MG63 (cell line): ENCODE data around the gene ROM1. TPM values are rescaled to one million over a fixed set of nuclear protein-coding genes. Genes with fewer than 3 reads are reported as not detected.
"Not testable (repeated sequence)": the region's sequence is repeated elsewhere in the genome, so short reads cannot be mapped to it uniquely, and the experiment has no call there.

Experiments used
- DNase-seq: peaks from one replicate; pipeline ENCODE4 v3.0.0-alpha.2; 2020
- H3K27me3 ChIP-seq: fragments of 250-450 bp; sonication (Bioruptor Pico); 2 replicates; pipeline ENCODE4 v1.5.1; 2020; ENCODE audit warnings: mild to moderate bottlenecking, moderate library complexity
- H3K36me3 ChIP-seq: fragments of 250-450 bp; sonication (Bioruptor Pico); 2 replicates; pipeline ENCODE4 v1.5.1; 2020; ENCODE audit warnings: mild to moderate bottlenecking, moderate library complexity
- H3K4me3 ChIP-seq: fragments of 250-450 bp; sonication (Bioruptor Pico); 2 replicates; pipeline ENCODE4 v1.5.1; 2020; ENCODE audit warnings: mild to moderate bottlenecking, moderate library complexity
- H3K9me3 ChIP-seq: fragments of 250-450 bp; sonication (Bioruptor Pico); 2 replicates; pipeline ENCODE4 v1.5.1; 2020; ENCODE audit warnings: mild to moderate bottlenecking, moderate library complexity
- total RNA-seq: library from RNA; depleted of rRNA; stranded (reverse); fragments of >200 nt; shearing (Covaris generic); gene quantifications from 2 replicates; pipeline ENCODE4 v1.2.3, GENCODE V29; 2014; ENCODE audit warnings: low replicate concordance; rRNA removed

The ROM1 gene
- 2.5 and 8.5 TPM in 2 replicates for total RNA-seq

DNA sequence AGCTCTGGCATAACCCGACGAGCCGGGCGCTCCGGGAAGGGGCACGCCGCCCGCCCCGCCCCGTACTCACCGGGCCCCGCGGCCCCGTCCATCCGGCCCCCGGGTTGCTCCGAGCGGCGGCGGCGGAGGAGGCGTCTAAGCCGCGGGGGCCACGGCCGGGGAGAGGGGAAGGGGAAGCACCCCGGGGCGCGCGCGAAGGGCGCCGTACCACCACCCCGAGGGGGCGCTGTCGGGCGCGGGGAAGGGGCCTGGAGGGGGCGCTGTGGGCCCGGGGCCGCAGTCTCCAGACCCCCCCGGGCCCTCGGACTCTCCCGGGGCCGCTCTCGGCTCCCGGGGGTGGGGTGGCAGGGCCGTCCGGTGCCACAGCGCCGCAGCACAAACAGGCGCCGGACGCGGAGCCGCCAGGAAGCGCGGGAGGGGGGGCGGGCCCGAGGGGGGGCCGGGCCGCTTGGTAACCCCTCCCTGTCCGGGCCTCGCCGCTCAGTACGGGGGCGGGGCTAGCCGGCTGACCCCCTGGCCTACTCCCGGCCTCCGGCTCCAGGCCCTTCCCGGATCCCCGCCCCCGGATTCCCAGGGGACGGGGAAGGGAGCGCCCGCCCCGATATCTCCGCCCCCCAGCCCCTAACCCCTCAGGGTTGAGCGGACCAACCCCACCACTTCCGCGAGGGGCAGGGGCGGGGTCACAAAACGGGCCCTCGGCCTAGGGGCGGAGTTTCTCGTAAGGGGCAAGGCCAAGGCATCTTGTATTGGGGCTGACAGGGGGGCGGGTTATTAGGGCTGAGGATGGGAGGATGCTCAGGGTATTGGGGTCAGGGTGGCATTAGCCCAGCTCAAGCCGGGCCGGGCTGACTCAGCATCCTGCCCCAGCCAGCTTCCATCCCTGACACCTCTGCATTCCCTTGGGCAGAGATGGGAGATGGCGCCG, at the start of gene ROM1, which contains the start of gene EML3:
ROM1 (plus strand) TSS at position 892 of the 925 bp plus-strand sequence; CDS start at position 917, 25 bp downstream.
EML3 (minus strand) TSS at position 410 of the 925 bp plus-strand sequence; CDS start at position 92, 318 bp downstream.
- DNase-seq, result peak; percentile 96
- peaks cover 38% of the 10 kb centered on the region for H3K36me3 ChIP-seq
- H3K27me3 ChIP-seq, result no peaks in the 10 kb centered on the region

DNA sequence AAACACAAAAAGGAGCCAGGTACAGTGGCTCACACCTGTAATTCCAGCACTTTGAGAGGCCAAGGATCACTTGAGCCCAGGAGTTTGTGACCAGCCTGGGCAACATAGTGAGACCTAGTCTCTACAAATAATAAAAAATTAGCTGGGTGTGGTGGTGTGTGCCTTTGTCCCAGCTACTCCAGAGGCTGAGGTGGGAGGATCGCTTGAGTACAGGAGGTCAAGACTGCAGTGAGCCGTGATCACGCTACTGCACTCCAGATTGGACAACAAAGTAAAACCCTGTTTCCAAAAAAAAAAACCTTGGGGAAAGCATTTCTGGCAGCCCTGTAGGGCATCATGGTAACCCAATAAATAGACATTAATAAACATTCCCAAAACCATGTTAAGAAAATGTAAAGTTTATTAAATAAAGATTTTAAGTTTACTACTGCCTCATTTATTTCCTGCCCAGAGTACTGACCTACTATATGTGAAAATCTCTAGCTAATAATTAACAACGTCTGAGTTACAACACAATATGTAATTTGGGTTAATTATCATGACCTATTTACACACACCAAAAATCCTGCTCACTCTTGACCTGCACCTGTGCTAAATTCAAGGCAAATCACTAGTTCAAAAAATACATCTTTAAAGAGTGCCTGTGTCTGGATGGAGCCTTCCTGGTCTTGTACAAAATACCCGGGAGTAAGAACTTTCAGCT, 47.8 kb upstream of the ROM1 start:
- H3K27me3 ChIP-seq, result no peaks in the 10 kb centered on the region
- no peaks in the 10 kb centered on the region for H3K9me3 ChIP-seq
- H3K36me3 ChIP-seq, result peaks cover 88% of the 10 kb centered on the region

More for the DNA sequence above, at the start of gene ROM1, which contains the start of gene EML3:
- no peaks in the 10 kb centered on the region for H3K9me3 ChIP-seq
- H3K4me3 ChIP-seq, result peak within 1 kb of the TSS; percentile 77

DNA sequence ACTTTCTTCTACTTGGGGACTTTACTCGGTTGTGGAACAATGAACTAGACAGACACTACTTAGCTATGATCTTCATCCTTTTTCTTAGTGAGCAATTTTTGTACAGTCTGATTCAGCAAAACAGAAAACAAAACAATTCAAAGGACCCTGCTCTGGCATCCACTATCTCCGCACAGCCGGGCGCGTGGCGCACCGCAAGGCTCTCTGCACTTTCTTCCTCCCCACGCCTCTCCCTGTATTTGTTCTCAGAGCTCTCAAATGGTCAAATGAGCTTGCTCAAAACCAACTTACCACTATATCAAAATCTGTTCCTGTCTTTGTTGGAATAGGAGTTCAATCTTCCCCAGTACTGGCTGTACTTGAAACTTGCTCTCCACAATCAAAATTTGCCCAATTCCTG, 46.8 kb upstream of the ROM1 start:
- DNase-seq, result no peak
- Histone ChIP-seq H3K27me3 (no peaks in the 10 kb centered on the region), H3K36me3 (peaks cover 90% of the 10 kb centered on the region), H3K9me3 (no peaks in the 10 kb centered on the region), H3K4me3 (no peak overlapping the region)

More for the DNA sequence above, 47.8 kb upstream of the ROM1 start:
- DNase-seq, result no peak
- H3K4me3 ChIP-seq, result no peak overlapping the region

- Histone ChIP-seq H3K9me3 (no peaks in the 10 kb centered on the region), H3K36me3 (peaks cover 95% of the 10 kb centered on the region), H3K4me3 (no peak overlapping the region), H3K27me3 (no peaks in the 10 kb centered on the region)
- no peak for DNase-seq
Observed at GRCh38 chr11:62567018-62567633, 45.9 kb upstream of the ROM1 start.

DNA sequence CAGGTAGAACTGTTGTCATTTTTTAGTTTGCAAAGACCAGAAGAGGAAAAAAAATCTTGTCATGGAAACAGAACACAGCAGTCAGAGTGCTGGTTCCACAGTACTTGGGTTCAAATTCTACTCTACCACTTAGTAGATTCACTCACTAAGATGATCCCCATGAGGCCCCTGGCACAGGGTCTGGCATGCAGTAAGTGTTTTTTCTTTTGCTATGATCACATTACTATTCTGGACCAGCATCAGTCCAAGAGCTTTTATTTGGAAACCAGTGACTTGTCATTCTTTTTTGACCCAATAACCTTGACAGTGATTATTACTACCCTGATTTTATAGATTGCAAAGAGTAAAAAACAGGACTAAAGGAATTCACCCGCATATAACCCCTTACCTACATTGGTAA, 43.4 kb upstream of the ROM1 start:
- Histone ChIP-seq H3K9me3 (no peaks in the 10 kb centered on the region), H3K4me3 (no peak overlapping the region), H3K27me3 (no peaks in the 10 kb centered on the region), H3K36me3 (peaks cover 93% of the 10 kb centered on the region)
- DNase-seq, result no peak

- Histone ChIP-seq H3K36me3 (peaks cover 94% of the 10 kb centered on the region), H3K4me3 (peak overlapping the region; percentile 82; the same call in 1 of the 2 replicates)
- H3K9me3 ChIP-seq, H3K27me3 ChIP-seq, DNase-seq: not testable (repeated sequence)
Observed at GRCh38 chr11:62570903-62571302, 42.2 kb upstream of the ROM1 start.

DNA sequence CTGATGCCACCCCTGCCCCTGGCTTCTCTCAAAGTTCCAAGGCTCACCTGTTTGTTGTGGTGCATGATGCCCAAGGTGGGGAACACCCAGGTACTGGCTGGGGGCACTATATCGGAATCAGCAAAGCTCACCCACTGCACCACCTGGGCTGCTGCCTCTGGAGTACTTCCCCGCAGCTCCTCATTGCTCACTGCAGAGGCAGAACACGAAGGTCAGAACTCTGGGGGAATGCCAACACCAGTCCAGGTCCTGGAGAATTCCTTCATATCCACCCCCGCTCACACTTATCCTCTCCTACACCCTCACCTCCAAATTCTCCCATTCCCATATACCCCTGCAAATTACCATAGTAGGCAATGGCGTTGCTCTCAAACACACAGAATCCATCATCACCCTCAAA, 41.6 kb upstream of the ROM1 start:
- H3K9me3 ChIP-seq, H3K27me3 ChIP-seq, DNase-seq: not testable (repeated sequence)
- peak overlapping the region; percentile 82 for H3K4me3 ChIP-seq
- H3K36me3 ChIP-seq, result peaks cover 94% of the 10 kb centered on the region

GRCh38 chr11:62572431-62572830, 40.6 kb upstream of the ROM1 start:
- Histone ChIP-seq H3K27me3 (no peaks in the 10 kb centered on the region), H3K9me3 (no peaks in the 10 kb centered on the region), H3K36me3 (peaks cover 89% of the 10 kb centered on the region), H3K4me3 (peak overlapping the region; percentile 82)
- DNase-seq, result no peak

DNA sequence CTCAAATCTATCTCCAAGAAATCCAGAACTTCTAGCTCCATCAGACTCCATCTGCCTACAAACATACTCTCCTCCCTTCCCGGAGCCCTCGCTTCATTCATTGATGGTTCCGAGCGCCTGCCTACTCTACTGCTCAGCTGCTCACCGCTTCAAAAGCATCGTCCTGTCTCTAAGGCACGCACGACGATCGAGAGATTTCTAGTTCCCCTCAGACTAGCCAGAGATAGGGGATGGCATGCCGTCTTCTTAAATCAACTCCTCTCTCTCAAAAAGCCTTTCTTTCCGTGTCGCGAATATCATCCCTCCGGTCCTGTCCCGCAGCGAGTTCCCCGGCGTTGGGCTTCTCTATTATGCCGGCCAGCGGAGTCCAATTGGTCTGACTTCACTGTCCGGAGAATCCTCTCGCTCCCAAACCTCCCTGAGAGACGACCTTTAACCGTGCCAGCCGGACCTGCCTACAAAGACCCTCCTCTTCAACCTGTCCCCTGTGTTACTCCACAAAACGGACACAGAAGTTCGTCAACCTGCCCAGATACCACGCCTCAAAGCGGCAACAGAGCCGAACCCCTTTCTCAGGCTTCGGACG, 40.0 kb upstream of the ROM1 start:
- Histone ChIP-seq H3K9me3 (no peaks in the 10 kb centered on the region), H3K36me3 (peaks cover 82% of the 10 kb centered on the region), H3K27me3 (no peaks in the 10 kb centered on the region), H3K4me3 (peak overlapping the region; percentile 82)
- no peak for DNase-seq

GRCh38 chr11:62573592-62574362, 39.3 kb upstream of the ROM1 start, which contains the start of gene EEF1G:
Gene EEF1G (minus strand): TSS chr11:62573891. CDS start chr11:62573842, 49 bp downstream.
- peak; percentile 99 for DNase-seq
- H3K36me3 ChIP-seq, result peaks cover 78% of the 10 kb centered on the region

DNA sequence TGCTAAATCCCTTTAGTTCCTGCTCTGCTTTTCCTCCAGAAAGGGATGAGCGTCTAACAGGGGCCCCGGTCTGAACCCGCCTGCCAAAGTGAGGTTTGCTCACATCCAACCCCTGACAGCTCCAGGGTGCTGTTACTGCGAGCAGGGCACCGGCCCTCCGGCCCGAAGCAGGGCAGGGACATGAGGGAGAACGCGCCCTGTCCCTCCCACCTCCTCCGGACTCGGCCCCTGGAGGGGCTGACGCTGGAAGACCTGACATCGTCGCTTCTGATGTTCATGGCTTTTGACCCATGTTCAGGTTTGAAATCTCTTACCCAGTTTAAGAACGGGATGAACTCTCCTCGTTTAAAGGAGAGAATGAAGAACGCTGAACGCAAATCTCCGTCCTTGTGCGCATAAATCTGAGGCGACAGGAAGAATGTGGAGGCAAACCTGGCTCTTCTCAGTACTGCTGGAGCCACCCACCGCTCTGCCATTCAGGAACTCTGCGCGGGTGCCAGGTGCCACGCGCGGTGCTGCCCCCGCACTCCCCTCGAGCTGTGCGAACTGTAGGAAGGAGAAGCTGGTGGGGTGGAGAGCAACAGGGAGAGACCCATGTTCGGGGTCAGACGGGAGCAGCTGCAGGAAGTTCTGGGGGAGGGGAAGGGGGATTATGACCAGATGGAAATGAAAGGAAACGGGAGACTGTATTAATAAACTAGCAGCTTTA, 38.5 kb upstream of the ROM1 start:
- Histone ChIP-seq H3K36me3 (peaks cover 72% of the 10 kb centered on the region), H3K9me3 (no peaks in the 10 kb centered on the region), H3K4me3 (peak overlapping the region; percentile 82), H3K27me3 (no peaks in the 10 kb centered on the region)
- DNase-seq, result no peak

More at GRCh38 chr11:62573592-62574362, 39.3 kb upstream of the ROM1 start, which contains the start of gene EEF1G:
- H3K27me3 ChIP-seq, result no peaks in the 10 kb centered on the region
- H3K4me3 ChIP-seq, result peak within 1 kb of the TSS; percentile 82
- H3K9me3 ChIP-seq, result no peaks in the 10 kb centered on the region

GRCh38 chr11:62575156-62575555, 37.9 kb upstream of the ROM1 start:
- peaks cover 69% of the 10 kb centered on the region for H3K36me3 ChIP-seq
- peak overlapping the region; percentile 82 for H3K4me3 ChIP-seq
- no peaks in the 10 kb centered on the region for H3K9me3 ChIP-seq
- no peak for DNase-seq
- H3K27me3 ChIP-seq, result no peaks in the 10 kb centered on the region

- Histone ChIP-seq H3K36me3 (peaks cover 63% of the 10 kb centered on the region), H3K27me3 (no peaks in the 10 kb centered on the region), H3K9me3 (no peaks in the 10 kb centered on the region), H3K4me3 (no peak overlapping the region)
- DNase-seq, result no peak
Observed at GRCh38 chr11:62575837-62576236, 37.2 kb upstream of the ROM1 start.

GRCh38 chr11:62577046-62577714, 35.9 kb upstream of the ROM1 start:
- H3K9me3 ChIP-seq, result no peaks in the 10 kb centered on the region
- no peaks in the 10 kb centered on the region for H3K27me3 ChIP-seq
- DNase-seq, result no peak
- H3K4me3 ChIP-seq, result no peak overlapping the region
- peaks cover 60% of the 10 kb centered on the region for H3K36me3 ChIP-seq

DNA sequence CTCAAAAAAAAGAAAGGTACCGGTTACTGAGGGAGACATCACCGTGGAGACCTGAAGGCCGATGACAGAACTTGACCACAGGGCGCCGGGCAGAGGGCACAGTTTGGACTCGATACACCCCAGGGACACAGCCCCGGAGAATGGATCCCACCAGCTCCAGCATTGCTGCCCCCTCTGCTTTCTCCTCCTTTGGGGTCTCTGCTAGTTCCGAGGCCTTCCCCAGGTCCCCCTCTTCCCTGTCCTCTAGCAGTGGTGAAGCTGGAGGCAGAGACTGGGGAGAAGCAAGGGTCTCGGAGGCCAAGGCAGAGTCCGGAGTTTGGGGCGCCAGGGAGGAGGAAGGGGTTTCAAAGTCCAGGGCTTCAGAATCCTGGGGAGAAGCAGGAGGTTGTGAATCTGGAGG, 34.5 kb upstream of the ROM1 start:
- no peaks in the 10 kb centered on the region for H3K9me3 ChIP-seq
- peaks cover 50% of the 10 kb centered on the region for H3K36me3 ChIP-seq
- H3K27me3 ChIP-seq, result no peaks in the 10 kb centered on the region
- H3K4me3 ChIP-seq, result no peak overlapping the region
- no peak for DNase-seq
